Coronary artery (tissue), 2 donors: Measurements from ENCODE around the gene VAV2.

ENCODE experiments used
- DNase-seq: peaks from one replicate; pipeline ENCODE4 v3.0.0-alpha.2; 2017; ENCODE audit warnings: low spot score
- H3K27ac ChIP-seq, 2 donors: fragments of 200-600 bp; sonication (generic); one replicate each; pipeline ENCODE4 v1.5.1; 2016 to 2019
- H3K4me3 ChIP-seq: fragments of 200-600 bp; sonication (generic); 2 replicates; pipeline ENCODE4 v1.5.1; 2016; ENCODE audit warnings: mild to moderate bottlenecking, moderate library complexity
- CTCF ChIP-seq: fragments of 200-600 bp; sonication (generic); IDR thresholded peaks from one replicate; pipeline ENCODE4 v1.5.1; 2019; ENCODE audit warnings: antibody characterized with exemption

The VAV2 gene

DNA sequence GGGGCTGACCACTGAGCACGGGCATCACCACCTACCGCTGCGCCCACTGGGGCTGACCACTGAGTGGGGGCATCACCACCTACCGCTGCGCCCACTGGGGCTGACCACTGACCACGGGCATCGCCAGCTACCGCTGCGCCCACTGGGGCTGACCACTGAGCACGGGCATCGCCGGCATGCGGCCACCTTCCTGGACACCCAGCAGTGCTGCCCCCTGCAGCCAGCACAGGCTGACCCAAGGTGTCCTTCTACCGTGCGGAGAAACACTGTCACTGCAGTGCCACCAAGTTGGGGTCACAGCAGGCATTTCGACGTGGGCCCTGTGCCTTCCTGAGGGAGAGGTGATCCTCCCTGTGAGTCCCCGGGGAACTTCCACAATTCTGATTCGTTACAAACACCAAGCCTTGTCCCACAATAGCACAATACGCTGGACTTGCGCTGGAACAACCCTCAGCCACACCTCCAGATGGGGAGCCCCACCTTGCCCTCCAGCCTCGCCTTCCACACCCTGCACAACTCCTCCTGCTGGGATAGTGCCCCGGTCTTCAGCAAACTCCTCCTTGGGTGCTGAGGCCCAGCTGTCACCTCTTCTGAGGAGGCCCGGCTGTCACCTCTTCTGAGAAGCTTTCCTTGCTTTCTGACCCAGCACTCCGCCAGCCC is 163.7 kb downstream of the VAV2 start:
- no peak for DNase-seq
- Histone ChIP-seq H3K4me3 (no peak overlapping the region), H3K27ac (no peak overlapping the region)
- no peak for TF ChIP-seq CTCF

DNA sequence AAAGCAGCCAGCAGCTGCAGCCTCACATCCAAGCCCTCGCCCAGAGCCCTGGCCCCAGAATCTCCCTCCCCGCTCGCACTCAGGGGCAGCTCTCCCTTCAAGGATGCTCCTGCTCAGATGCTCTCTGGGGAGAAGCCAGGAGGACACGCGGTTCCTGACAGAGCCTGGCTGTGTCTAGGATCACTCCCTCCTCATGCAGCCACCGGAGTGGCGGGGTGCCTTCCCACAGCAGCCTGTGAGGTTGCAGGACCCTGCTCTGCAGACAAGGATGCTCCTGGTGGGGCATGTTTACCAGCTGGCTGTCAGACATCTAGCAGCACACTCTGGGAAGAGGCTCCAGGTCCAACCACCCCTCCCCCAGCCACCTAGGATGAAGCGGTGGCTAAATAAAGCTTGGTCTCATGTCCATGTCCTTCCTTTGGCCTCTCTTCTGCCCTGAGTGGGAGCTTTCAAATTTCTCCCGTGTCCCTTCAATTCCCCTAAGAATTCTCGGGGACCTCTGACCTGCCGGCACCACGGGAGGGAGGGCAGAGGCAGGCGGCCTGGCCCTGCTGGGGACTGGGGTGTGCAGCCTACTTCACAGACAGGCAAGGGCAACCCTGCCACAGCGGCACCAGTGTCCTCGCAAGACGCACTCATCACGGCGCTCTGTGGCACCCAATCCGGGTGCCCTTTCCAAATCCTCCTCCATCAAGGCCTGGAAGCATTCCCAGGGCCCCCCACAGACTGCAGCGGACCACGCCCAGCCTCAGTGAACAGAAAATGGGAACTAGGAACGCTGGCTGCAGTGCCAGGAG is 165.6 kb downstream of the VAV2 start:
- Histone ChIP-seq H3K27ac (no peak overlapping the region), H3K4me3 (no peak overlapping the region)
- no peak for DNase-seq
- TF ChIP-seq CTCF, result no peak

DNA sequence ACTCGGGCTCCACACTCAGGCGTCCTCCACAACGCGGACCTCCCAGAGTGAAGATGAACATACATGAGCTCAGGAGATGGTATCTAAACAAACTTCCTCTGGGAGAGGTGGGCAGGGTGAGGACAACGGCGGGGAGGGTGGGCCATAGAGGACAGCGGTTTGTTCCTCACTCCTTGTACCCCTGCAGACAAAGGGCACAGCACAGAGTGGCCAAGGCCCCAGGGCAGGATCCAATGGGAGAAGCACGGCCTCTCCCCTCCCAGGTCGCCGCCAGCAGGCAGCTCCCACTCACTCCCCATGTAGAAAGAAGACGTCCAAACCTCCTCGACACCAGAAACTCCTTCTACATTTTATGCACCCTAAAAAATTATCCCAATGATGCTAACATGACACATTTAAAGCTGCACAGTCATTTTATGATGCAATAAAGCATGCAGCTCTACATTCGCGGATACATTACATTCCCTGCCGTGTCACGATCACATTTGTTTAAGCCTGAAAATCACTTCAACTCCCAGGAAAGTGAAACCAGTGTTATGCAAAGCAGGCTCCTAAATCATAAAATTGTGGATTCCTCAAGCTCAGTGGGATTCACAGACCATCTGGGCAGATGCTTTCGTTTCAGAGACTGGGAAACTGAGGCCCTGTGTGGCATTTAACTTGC is 166.4 kb downstream of the VAV2 start:
- DNase-seq, result no peak
- H3K27ac ChIP-seq, result no peak overlapping the region
- TF ChIP-seq CTCF, result no peak
- H3K4me3 ChIP-seq, result no peak overlapping the region

- no peak overlapping the region for H3K27ac ChIP-seq
- no peak for DNase-seq
- H3K4me3 ChIP-seq, result no peak overlapping the region
- TF ChIP-seq CTCF, result no peak
Observed at GRCh38 chr9:133824802-133825186, 167.3 kb downstream of the VAV2 start.

GRCh38 chr9:133824106-133824801 is 167.9 kb downstream of the VAV2 start:
- H3K4me3 ChIP-seq, result no peak overlapping the region
- no peak for DNase-seq
- no peak overlapping the region for H3K27ac ChIP-seq
- TF ChIP-seq CTCF, result no peak

- H3K27ac ChIP-seq, result no peak overlapping the region
- no peak overlapping the region for H3K4me3 ChIP-seq
- TF ChIP-seq CTCF, result no peak
- DNase-seq, result no peak
Observed at GRCh38 chr9:133823189-133824105, 168.7 kb downstream of the VAV2 start.
